ENCODE results near the gene RAPGEF5.

GRCh38 chr7:22125436-22125835 lies 231.5 kb downstream of the RAPGEF5 start:
- TF ChIP-seq EZH2 (IDR thresholded peaks at IDR 0.05; ENCODE audit: borderline replicate concordance, control insufficient read depth, low read depth, low read length) (no peak), PBX3 (IDR thresholded peaks at IDR 0.05; ENCODE audit: insufficient replicate concordance, low read depth, low read length) (no peak), HDAC6 (IDR thresholded peaks at IDR 0.05; ENCODE audit: unreplicated experiment) (no peak), EP300 (IDR thresholded peaks at IDR 0.05; ENCODE audit: borderline replicate concordance in 1 of 2, control insufficient read depth in 1 of 2, low read depth in 2 of 2, low read length in 2 of 2) (no peak), BHLHE40 (IDR thresholded peaks at IDR 0.05; ENCODE audit: borderline replicate concordance in 1 of 2, low read depth in 2 of 2, low read length in 1 of 2) (no peak), CTCF (IDR thresholded peaks at IDR 0.05 in 2 of 3, conservative IDR thresholded peaks at IDR 0.05 in 1 of 3; ENCODE audit: control insufficient read depth in 2 of 3, extremely low read depth in 1 of 3, insufficient read depth in 1 of 3, low read depth in 3 of 3, low read length in 3 of 3) (no peak), ATF3 (IDR thresholded peaks at IDR 0.05; ENCODE audit: borderline replicate concordance, extremely low read depth, low read depth, low read length) (no peak)

Measured in GM12878 (cell line).